GM12864 (cell line): ENCODE measurements around the gene TEX51.

Experiments used
- DNase-seq: peaks from one replicate; pipeline ENCODE4 v3.0.0-alpha.2; 2011; ENCODE audit warnings: low read depth
- H3K4me3 ChIP-seq: 2 replicates; pipeline ENCODE4 v1.5.1; 2011; ENCODE audit warnings: mild to moderate bottlenecking, low read depth, low read length, control low read depth
- TF ChIP-seq, protein P1 (sequence below): IDR thresholded peaks from 2 replicates; pipeline ENCODE4 v1.5.1; 2011; ENCODE audit warnings: low read depth, mild to moderate bottlenecking, moderate library complexity, low read length, control low read depth, inconsistent platforms; ENCODE audit errors: missing control alignments

Gene TEX51

GRCh38 chr2:126909781-126910180, 11.1 kb downstream of the TEX51 start:
- TF ChIP-seq, protein P1, sequence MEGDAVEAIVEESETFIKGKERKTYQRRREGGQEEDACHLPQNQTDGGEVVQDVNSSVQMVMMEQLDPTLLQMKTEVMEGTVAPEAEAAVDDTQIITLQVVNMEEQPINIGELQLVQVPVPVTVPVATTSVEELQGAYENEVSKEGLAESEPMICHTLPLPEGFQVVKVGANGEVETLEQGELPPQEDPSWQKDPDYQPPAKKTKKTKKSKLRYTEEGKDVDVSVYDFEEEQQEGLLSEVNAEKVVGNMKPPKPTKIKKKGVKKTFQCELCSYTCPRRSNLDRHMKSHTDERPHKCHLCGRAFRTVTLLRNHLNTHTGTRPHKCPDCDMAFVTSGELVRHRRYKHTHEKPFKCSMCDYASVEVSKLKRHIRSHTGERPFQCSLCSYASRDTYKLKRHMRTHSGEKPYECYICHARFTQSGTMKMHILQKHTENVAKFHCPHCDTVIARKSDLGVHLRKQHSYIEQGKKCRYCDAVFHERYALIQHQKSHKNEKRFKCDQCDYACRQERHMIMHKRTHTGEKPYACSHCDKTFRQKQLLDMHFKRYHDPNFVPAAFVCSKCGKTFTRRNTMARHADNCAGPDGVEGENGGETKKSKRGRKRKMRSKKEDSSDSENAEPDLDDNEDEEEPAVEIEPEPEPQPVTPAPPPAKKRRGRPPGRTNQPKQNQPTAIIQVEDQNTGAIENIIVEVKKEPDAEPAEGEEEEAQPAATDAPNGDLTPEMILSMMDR, result no peak
- DNase-seq, result no peak
- H3K4me3 ChIP-seq, result no peak overlapping the region

- no peak overlapping the region for H3K4me3 ChIP-seq
- DNase-seq, result no peak
- TF ChIP-seq, protein P1, result no peak
These were observed 11.9 kb downstream of the TEX51 start for GRCh38 chr2:126910637-126911036.

GRCh38 chr2:126911111-126911796, 12.6 kb downstream of the TEX51 start:
- DNase-seq, result no peak
- TF ChIP-seq, protein P1, result no peak
- no peak overlapping the region for H3K4me3 ChIP-seq

DNA sequence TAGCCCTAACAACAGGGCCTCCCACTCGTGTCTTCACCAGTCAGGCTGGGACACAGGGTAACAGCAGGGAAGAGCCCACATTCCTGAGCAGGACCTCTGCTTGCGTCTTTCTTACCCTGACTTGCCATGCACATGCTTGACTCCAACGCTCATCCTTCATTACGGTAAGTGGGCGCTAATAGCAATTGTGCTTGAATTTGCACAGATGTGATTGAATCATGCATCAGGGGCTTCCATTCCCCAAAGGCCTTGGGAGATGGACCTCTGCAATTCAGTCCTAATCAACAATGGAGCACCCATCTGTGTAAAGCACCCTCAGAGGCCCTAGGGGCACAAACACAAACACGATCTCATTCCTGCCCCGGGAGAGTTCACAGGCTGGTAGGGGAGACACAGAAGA, 13.5 kb downstream of the TEX51 start:
- no peak overlapping the region for H3K4me3 ChIP-seq
- DNase-seq, result no peak
- TF ChIP-seq, protein P1, result no peak

DNA sequence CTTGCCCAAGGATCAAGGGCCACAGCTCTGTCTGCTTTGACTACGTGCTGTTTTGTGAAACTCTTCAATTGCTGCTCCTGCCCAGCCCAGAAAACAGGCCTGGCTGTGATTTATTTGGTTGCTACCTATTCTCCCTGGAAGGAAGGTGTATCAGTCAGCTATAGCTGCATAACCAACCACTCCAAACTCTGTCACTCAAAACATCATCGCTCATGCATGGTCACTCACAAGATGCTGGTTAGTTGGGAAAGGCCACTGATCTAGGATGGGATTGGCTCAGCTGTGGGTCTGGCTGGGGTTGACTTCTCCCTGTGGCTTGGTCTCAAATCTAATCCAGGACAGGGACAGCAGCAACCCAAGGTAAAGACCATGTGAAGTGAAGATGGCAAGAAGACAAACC, 14.6 kb downstream of the TEX51 start:
- H3K4me3 ChIP-seq, result no peak overlapping the region
- TF ChIP-seq, protein P1, result no peak
- DNase-seq, result no peak

DNA sequence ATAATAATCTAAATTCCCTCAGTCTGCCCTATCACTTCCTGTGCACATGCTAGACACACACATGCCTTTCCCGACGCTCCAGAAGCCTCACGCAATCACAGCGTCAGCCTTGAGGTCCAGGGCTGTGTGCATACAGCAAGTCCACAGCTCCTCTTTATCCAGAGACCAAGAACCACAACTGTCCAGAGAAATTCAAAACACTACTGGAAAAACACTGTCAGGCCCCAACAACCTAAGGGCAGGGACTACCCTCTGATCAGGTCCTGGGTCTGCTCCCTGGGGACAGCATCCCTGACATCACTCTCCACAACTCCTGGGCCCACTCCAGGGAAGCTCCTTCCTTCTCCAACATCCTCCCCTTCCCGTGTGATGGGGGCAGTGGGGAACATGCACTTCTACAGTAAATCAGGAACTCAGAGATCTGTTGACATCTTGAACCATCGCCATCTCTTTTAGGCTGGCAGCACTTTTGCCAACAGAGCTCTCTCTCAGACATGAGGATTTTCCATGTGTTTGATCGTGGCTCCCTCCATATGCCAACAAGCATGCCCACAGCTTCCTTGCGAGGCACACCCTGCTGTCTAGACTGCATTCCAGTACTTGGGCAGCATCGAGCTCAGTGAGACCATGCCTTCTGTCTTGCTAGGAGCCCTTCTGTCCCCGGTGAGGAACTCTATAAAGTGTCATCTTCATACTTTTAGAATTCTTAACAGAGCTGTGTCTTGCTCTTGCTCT, 15.4 kb downstream of the TEX51 start:
- TF ChIP-seq, protein P1, result no peak
- DNase-seq, result no peak

More for the DNA sequence above, 15.4 kb downstream of the TEX51 start:
- H3K4me3 ChIP-seq, result no peak overlapping the region
